HG03575 (cell line): Measurements from ENCODE around the gene ATXN2.

Source experiments
- ATAC-seq: cut with Tn5 transposase; IDR thresholded peaks from one replicate; pipeline ENCODE4 v1.9.1; 2021; ENCODE audit not compliant: unreplicated experiment, insufficient number of reproducible peaks, low FRiP score; ENCODE audit errors: extremely low read depth

ATXN2 gene

GRCh38 chr12:111444314-111444924 lies 154.7 kb downstream of the ATXN2 start:
- ATAC-seq, result peak; percentile 5

GRCh38 chr12:111443586-111443985 lies 155.5 kb downstream of the ATXN2 start:
- ATAC-seq, result no peak

- ATAC-seq, result no peak
Measured at GRCh38 chr12:111443086-111443485, 156.0 kb downstream of the ATXN2 start.

- ATAC-seq, result no peak
Measured at GRCh38 chr12:111442301-111443045, 156.6 kb downstream of the ATXN2 start.

GRCh38 chr12:111441107-111441928 lies 157.8 kb downstream of the ATXN2 start:
- ATAC-seq, result no peak

- ATAC-seq, result no peak
Measured at GRCh38 chr12:111440631-111441030, 158.5 kb downstream of the ATXN2 start.

GRCh38 chr12:111440152-111440551 lies 159.0 kb downstream of the ATXN2 start:
- ATAC-seq, result no peak

- no peak for ATAC-seq
Measured at GRCh38 chr12:111439657-111440151, 159.4 kb downstream of the ATXN2 start.

- ATAC-seq, result no peak
Measured at GRCh38 chr12:111438481-111438880, 160.6 kb downstream of the ATXN2 start.

GRCh38 chr12:111437816-111438454 lies 161.2 kb downstream of the ATXN2 start:
- no peak for ATAC-seq

- ATAC-seq, result no peak
Measured at GRCh38 chr12:111436811-111437210, 162.3 kb downstream of the ATXN2 start.

GRCh38 chr12:111436266-111436665 lies 162.8 kb downstream of the ATXN2 start:
- no peak for ATAC-seq

- ATAC-seq, result no peak
Measured at GRCh38 chr12:111435661-111436201, 163.4 kb downstream of the ATXN2 start.

- ATAC-seq, result no peak
Measured at GRCh38 chr12:111434680-111435338, 164.3 kb downstream of the ATXN2 start.

- no peak for ATAC-seq
Measured at GRCh38 chr12:111434049-111434448, 165.1 kb downstream of the ATXN2 start.

GRCh38 chr12:111431772-111432171 lies 167.3 kb downstream of the ATXN2 start:
- ATAC-seq, result no peak

- ATAC-seq, result no peak
Measured at GRCh38 chr12:111430433-111431353, 168.4 kb downstream of the ATXN2 start.
